RPMI8226 (cell line): ENCODE measurements around the gene TMEM131L.
"Not testable (repeated sequence)": the region's sequence is repeated elsewhere in the genome, so short reads cannot be mapped to it uniquely, and the experiment has no call there.

Experiments
- DNase-seq: peaks from one replicate; pipeline ENCODE4 v3.0.0-alpha.2; 2015

The TMEM131L gene

DNA sequence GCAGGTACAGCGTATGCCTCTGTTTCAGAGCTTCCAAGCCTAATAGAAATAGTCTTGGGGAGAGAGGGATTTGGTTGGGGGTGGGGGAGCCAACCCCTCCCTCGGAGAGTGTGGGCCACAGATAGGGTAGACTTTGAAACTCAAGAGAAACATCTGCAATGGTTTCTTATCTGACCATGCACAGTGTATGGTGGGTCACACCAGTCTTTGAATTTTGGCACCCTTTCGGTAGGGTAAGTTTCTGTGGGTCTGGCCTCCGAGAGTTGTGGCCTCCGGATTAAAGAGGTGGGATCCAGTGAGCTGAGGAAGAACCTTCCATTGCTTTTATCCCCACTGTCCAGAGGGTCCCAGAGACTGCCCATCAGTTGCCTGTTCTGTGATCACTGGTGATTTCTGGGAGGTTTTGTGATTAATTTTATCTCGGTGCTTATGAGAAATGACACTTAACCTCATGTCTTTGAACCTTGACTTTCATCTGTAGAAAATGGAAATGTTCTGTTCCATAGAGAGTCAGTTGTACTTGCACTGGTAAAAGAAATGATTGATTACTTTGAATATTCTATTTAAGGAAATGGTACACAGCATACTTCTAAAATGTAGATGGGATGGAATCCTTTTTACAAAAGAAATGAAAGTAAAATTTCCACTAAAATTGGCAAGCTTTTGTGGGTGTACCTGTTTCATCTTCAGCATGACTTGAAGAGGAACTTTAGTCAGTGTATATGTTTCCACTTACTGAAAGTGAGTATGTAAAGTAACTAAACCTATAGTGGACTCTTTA is 62.7 kb downstream of the TMEM131L start:
- no peak for DNase-seq

DNA sequence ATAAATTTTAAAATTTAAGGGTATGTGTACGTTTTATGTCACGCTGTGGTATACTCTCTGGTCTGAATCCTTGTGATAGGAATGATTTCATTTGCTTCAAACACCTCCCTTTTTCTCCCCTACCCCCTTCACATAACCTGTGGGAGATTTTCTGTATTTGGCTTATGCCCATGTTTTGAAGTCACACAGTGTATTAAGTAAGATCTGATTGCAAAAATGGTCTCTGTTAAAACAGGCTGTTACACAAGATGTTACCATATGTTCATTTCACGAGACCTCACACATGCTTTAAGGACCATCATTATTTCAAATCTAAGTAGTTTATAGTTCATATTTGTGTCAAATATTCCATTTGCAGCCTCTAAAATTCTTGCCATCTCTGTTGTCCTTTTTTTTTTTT is 63.5 kb downstream of the TMEM131L start:
- no peak for DNase-seq

DNA sequence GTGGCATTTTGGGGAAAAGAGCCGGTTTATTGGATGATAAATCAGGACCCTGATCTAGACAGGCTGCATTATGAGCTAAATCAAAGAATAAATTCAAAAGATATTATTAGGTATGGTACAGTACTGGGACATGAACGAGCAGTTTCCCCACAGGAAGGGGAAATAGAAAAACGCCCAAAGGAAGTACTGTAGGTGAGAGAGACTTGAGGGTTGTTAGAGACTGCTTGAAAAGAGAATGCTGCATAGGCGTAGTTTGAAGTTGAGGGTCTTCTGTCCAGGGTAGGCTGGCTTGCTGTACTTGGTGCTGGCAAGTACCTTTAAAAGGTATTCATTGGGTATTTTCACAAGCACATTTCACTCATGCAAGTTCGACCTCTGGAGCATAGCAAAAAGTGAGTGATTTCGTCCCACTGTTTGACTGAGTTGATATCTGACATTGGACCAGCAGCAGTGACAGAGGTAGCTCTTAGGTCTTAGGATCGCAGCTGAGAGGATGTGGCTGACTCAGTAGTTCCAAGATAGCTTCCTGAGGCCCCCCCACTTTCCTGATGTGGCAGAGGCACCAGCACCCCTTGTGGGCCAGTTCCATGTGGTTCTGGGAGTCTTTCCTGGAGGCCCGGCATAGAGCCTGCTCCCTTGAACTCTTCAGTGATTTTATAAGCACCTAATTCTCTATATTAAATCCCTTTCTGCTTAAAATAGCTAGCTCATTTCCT is 64.3 kb downstream of the TMEM131L start:
- DNase-seq: no peak

DNA sequence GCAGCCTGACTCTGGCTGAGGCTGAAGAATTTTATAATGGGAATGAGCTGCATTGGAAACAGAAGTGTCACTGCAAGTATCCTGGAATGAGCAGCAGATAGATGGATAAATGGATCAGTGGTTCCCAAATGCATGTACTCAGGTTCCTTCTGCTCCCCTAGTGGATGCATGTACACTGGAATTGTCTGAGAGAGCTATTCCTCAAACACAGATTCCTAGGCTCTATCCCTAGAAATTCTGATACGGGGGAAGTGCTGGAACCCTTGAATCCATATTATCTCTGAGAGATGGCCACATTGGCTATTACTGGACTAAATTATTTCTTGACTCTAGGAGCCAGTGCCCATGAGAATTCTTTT is 64.8 kb downstream of the TMEM131L start:
- no peak for DNase-seq

DNA sequence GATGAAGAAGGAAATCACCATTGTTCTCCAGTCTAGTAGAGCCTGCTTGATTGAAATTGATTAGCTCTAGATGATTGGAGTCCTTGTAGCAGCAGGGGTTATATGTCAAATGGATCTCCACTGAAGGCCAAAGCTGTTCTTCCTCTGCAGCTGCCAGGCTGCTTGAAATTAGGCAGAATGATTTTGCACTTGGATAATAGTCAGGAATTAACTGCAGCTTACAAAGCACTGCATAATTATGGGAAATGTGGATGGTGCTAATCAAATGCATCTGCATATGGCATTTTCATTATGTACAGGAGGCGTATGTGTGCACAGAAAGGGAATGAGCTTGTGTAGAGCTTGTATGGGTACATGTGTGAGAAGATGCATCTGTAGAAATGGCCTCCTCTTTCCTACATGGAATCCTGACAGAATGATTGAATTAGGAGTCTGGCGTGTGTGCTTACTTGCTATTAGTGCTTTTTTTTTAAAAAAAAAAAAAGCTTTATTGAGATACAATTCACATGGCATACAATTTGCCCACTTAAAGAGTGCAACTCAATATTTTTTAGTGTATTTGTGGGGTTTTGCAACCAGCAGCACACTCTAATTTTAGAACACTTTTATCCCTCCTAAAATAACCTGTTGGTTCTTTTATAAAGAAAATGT is 65.9 kb downstream of the TMEM131L start:
- no peak for DNase-seq

GRCh38 chr4:153532636-153533035 is 66.5 kb downstream of the TMEM131L start:
- no peak for DNase-seq

DNA sequence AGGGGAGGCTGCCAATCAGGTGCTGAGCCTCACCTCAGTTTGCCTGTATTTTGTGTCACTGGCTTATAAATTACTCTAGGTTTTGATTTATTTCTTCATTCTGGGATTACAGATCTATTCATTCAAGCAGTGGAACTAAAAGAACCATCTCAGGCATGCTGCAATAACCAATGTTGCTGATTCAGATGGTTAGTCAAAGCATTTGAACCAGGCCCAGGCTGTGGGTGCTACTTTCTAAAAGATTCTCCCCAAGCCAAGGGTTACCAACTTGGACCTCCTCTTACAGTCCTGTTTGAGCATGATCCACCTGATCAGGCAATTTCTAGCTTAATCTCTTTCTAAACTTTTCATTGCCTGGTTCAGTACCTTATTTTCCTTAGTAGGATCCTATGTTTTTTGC is 67.2 kb downstream of the TMEM131L start:
- no peak for DNase-seq

GRCh38 chr4:153534792-153535629 is 68.9 kb downstream of the TMEM131L start:
- no peak for DNase-seq

GRCh38 chr4:153535772-153536513 is 69.8 kb downstream of the TMEM131L start:
- DNase-seq: no peak

DNA sequence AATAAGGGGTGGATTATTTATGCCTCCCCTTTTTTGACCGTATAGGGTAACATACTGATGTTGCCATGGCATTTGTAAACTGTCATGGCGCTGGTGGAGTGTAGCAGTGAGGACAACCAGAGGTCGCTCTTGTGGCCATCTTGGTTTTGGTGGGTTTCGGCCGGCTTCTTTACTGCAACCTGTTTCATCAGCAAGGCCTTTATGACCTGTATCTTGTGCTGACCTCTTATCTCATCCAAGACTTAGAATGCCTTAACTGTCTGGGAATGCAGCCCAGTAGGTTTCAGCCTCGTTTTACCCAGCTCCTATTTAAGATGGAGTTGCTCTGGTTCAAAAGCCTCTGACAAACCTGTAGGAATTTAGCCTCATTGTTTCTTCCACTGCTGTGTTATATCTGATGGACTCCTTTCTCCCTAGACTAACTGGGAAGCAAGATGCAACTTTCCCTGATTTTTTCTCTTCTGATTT is 71.4 kb downstream of the TMEM131L start:
- DNase-seq: no peak

- no peak for DNase-seq
Observed at GRCh38 chr4:153538487-153539357, 72.6 kb downstream of the TMEM131L start.

GRCh38 chr4:153539422-153539821 is 73.3 kb downstream of the TMEM131L start:
- DNase-seq: no peak

DNA sequence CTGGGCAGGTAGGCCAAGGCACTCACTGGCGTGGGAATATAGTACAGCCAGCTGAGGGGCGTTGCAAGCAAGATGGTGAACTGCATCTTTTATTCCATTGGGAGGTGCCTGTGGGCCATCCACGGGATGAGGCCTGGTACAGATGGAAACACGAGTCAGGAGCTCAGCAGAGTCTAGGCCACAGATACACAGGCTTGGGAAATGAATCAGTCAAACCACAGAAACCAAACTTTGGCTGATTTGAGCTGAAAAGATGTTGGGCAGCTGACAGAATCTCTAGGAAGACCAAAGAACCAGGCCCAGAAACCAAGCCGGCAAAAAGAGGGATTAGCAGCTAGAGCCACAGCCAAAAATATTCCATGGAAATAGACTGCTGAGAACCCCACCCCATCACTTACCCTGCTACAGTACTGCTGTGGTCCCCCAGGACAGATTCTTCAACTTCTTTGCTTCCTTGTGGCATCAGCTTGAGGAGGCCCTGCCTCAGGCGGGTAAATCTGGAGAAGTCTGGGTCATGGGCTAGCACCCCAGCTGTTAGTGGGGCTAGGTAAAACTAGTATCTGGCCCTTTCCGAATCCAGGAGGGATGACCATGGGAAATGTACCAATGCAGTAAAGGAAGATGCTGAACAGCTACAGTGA is 75.4 kb downstream of the TMEM131L start:
- DNase-seq: no peak

- no peak for DNase-seq
Observed at GRCh38 chr4:153542131-153542530, 76.0 kb downstream of the TMEM131L start.

GRCh38 chr4:153542834-153543233 is 76.7 kb downstream of the TMEM131L start:
- no peak for DNase-seq

GRCh38 chr4:153543351-153543750 is 77.2 kb downstream of the TMEM131L start:
- no peak for DNase-seq

- DNase-seq: no peak
Observed at GRCh38 chr4:153545822-153546221, 79.7 kb downstream of the TMEM131L start.

DNA sequence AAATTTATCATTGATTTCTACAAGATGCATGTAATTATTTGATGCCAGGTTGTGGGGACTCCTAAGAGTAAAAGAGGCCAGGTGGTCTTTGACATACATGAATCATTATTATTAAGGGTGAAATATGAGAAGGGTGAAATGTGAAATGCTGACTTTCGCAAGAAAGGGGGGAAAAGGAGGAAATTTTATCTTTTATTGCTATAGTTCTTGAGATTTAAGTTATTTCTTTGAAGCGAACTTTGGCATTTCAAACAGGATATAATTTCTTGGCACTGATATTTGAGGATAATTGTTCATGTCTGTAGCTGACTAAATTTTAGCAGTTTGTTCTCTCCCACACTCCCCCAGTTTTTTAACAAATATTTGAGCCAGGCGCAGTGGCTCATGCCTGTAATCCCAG is 80.1 kb downstream of the TMEM131L start:
- no peak for DNase-seq

- no peak for DNase-seq
Observed at GRCh38 chr4:153547520-153547919, 81.4 kb downstream of the TMEM131L start.

- DNase-seq: not testable (repeated sequence)
Observed at GRCh38 chr4:153548907-153549306, 82.7 kb downstream of the TMEM131L start.

DNA sequence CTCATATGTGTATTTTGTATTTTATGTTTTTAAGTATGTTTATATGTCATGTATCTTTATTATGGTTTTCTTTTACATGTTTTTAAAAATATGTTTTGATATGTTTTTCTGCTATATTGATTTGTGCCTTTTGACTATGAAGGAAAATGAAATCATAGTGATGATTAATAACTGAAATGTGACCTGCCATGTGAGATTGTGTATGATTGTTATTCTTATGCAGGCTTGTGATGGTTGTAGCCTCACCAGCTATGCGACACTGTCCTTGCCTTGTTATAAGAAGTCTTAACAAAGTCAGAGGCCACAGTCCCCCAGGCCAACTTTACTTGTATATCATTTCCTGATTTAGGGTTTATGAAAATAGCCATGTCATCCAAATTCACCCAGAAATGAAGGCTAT is 83.2 kb downstream of the TMEM131L start:
- no peak for DNase-seq
